Measurements from ENCODE around the gene ATAD2B.
"Not testable (repeated sequence)": the region's sequence is repeated elsewhere in the genome, so short reads cannot be mapped to it uniquely, and the experiment has no call there.

Gene ATAD2B

GRCh38 chr2:23723029-23723428, 203.9 kb downstream of the ATAD2B start:
- DNase-seq = not testable (repeated sequence)

GRCh38 chr2:23722255-23722654, 204.7 kb downstream of the ATAD2B start:
- DNase-seq = no peak

- DNase-seq = no peak
These were observed 205.5 kb downstream of the ATAD2B start for GRCh38 chr2:23721454-23721826.

GRCh38 chr2:23720705-23721453, 206.0 kb downstream of the ATAD2B start:
- DNase-seq = no peak

- no peak for DNase-seq
These were observed 207.2 kb downstream of the ATAD2B start for GRCh38 chr2:23719716-23720115.

- DNase-seq = no peak
These were observed 207.8 kb downstream of the ATAD2B start for GRCh38 chr2:23718931-23719700.

- no peak for DNase-seq
These were observed 213.6 kb downstream of the ATAD2B start for GRCh38 chr2:23713351-23713750.

- no peak for DNase-seq
These were observed 214.2 kb downstream of the ATAD2B start for GRCh38 chr2:23712756-23713151.

- no peak for DNase-seq
These were observed 214.8 kb downstream of the ATAD2B start for GRCh38 chr2:23711979-23712755.

- DNase-seq = no peak
These were observed 217.6 kb downstream of the ATAD2B start for GRCh38 chr2:23709311-23709710.

- DNase-seq = no peak
These were observed 218.2 kb downstream of the ATAD2B start for GRCh38 chr2:23708771-23709170.

- no peak for DNase-seq
These were observed 219.8 kb downstream of the ATAD2B start for GRCh38 chr2:23707096-23707495.

- no peak for DNase-seq
These were observed 220.3 kb downstream of the ATAD2B start for GRCh38 chr2:23706613-23707078.

- DNase-seq = no peak
These were observed 220.9 kb downstream of the ATAD2B start for GRCh38 chr2:23705771-23706612.

- no peak for DNase-seq
These were observed 223.1 kb downstream of the ATAD2B start for GRCh38 chr2:23703583-23704385.

- DNase-seq = no peak
These were observed 223.8 kb downstream of the ATAD2B start for GRCh38 chr2:23703037-23703582.

- DNase-seq = no peak
These were observed 226.3 kb downstream of the ATAD2B start for GRCh38 chr2:23700627-23701026.

GRCh38 chr2:23699580-23699925, 227.4 kb downstream of the ATAD2B start:
- DNase-seq = no peak

GRCh38 chr2:23698721-23699579, 228.0 kb downstream of the ATAD2B start:
- DNase-seq = no peak
